H1 (cell line): ENCODE results near the gene GIGYF2. TPM values are rescaled to one million over a fixed set of nuclear protein-coding genes. Genes with fewer than 3 reads are reported as not detected.

ENCODE experiments used
- CTCF ChIA-PET: fragments of 300-600 bp; sonication (Branson Sonifier 250); formaldehyde crosslinking; loops from one replicate; lab custom pipeline; 2021; ENCODE audit not compliant: partially characterized antibody; lab: Charles Lee
- POLR2A ChIA-PET: fragments of 300-600 bp; sonication (Branson Sonifier 250); formaldehyde crosslinking; loops from one replicate; lab custom pipeline; 2021; ENCODE audit warnings: inconsistent platforms; ENCODE audit not compliant: partially characterized antibody; lab: Charles Lee
- DNase-seq, 2 experiments: peaks; one replicate each; pipeline versions ENCODE4 v3.0.0 to v3.0.0-alpha.2; 2010 to 2022; ENCODE audit warnings: low spot score in 2 of 2, low read depth in 1 of 2, mixed read lengths in 1 of 2
- FAIRE-seq: peaks from 2 replicates; lab custom pipeline; 2011; peaks lifted over from hg19 to GRCh38; lab: Jason Lieb, UNC
- H2AFZ ChIP-seq: 2 replicates; pipeline ENCODE4 v1.8.1; 2012; ENCODE audit warnings: low read length, inconsistent platforms
- H2AK5ac ChIP-seq: 2 replicates; pipeline ENCODE4 v1.6.1; 2013; ENCODE audit warnings: low read depth, low read length
- H2BK120ac ChIP-seq: replicated peaks from 2 replicates; pipeline ENCODE3; 2013; ENCODE audit warnings: low read depth, low read length, inconsistent platforms
- H2BK12ac ChIP-seq: 2 replicates; pipeline ENCODE4 v1.6.1; 2013; ENCODE audit warnings: low read depth, low read length
- H2BK15ac ChIP-seq: 2 replicates; pipeline ENCODE4 v1.6.1; 2013; ENCODE audit warnings: low read length
- H2BK20ac ChIP-seq: 2 replicates; pipeline ENCODE4 v1.6.1; 2013; ENCODE audit warnings: low read length
- H2BK5ac ChIP-seq: 2 replicates; pipeline ENCODE4 v1.6.1; 2013; ENCODE audit warnings: low read depth, low read length
- H3K14ac ChIP-seq: 2 replicates; pipeline ENCODE4 v1.6.1; 2013; ENCODE audit warnings: inconsistent platforms; ENCODE audit not compliant: insufficient read length
- H3K18ac ChIP-seq: 2 replicates; pipeline ENCODE4 v1.6.1; 2013; ENCODE audit warnings: low read length; ENCODE audit errors: extremely low read depth
- H3K23ac ChIP-seq: 2 replicates; pipeline ENCODE4 v1.6.1; 2013; ENCODE audit warnings: inconsistent platforms; ENCODE audit not compliant: insufficient read length
- H3K23me2 ChIP-seq: 2 replicates; pipeline ENCODE4 v1.6.1; 2013; ENCODE audit warnings: low read depth, low read length
- H3K27ac ChIP-seq: 2 replicates; pipeline ENCODE4 v1.6.1; 2011; ENCODE audit warnings: low read depth, low read length, inconsistent platforms
- H3K27me3 ChIP-seq, 4 experiments: replicated peaks in 1 of 4; 1 replicate in 1 of 4; 2 replicates in 3 of 4; pipeline versions ENCODE4 v1.6.1 to v1.8.1; 2011 to 2013; ENCODE audit warnings: low read length in 3 of 4, mild to moderate bottlenecking in 3 of 4, inconsistent platforms in 2 of 4, mixed read lengths in 2 of 4, moderate library complexity in 1 of 4; ENCODE audit not compliant: control insufficient read depth in 3 of 4, insufficient read depth in 3 of 4; ENCODE audit errors: extremely low read depth in 1 of 4
- H3K36me3 ChIP-seq, 4 experiments: 2 replicates each; pipeline versions ENCODE4 v1.6.1 to v1.8.1; 2011 to 2013; ENCODE audit warnings: mild to moderate bottlenecking in 4 of 4, low read length in 3 of 4, moderate library complexity in 2 of 4, control low read depth in 1 of 4, inconsistent platforms in 1 of 4; ENCODE audit not compliant: insufficient read depth in 4 of 4, control insufficient read depth in 2 of 4
- H3K4ac ChIP-seq: replicated peaks from 2 replicates; pipeline ENCODE3; 2013; ENCODE audit warnings: low read length, low read depth, mixed read lengths, inconsistent platforms; ENCODE audit not compliant: insufficient read length
- H3K4me1 ChIP-seq, 4 experiments: replicated peaks in 1 of 4; 1 replicate in 1 of 4; 2 replicates in 3 of 4; pipeline versions ENCODE4 v1.6.1 to v1.8.1; 2011 to 2013; ENCODE audit warnings: low read length in 3 of 4, inconsistent platforms in 2 of 4, mixed read lengths in 1 of 4; ENCODE audit not compliant: insufficient read depth in 4 of 4, control insufficient read depth in 3 of 4
- H3K4me2 ChIP-seq, 2 experiments: 2 replicates each; pipeline versions ENCODE4 v1.6.1 to v1.8.1; 2011 to 2013; ENCODE audit warnings: low read depth in 2 of 2, low read length in 2 of 2, control low read depth in 1 of 2, inconsistent platforms in 1 of 2, mild to moderate bottlenecking in 1 of 2; ENCODE audit not compliant: insufficient read depth in 1 of 2
- H3K4me3 ChIP-seq, 4 experiments: fragments of 200-600, 300-600 bp in 1 of 4; sonication (generic), shearing (Covaris generic), sonication (Bioruptor Twin) in 1 of 4; 2 replicates each; pipeline versions ENCODE4 v1.5.1 to v1.8.1; 2011 to 2016; ENCODE audit warnings: low read length in 4 of 4, low read depth in 3 of 4, control low read depth in 2 of 4, inconsistent platforms in 2 of 4, mild to moderate bottlenecking in 2 of 4, mixed read lengths in 1 of 4, moderate library complexity in 1 of 4; ENCODE audit not compliant: insufficient read depth in 2 of 4; ENCODE audit errors: extremely low read depth in 1 of 4
- H3K56ac ChIP-seq: replicated peaks from 2 replicates; pipeline ENCODE3; 2013; ENCODE audit warnings: low read depth, mild to moderate bottlenecking, mixed read lengths, low read length, inconsistent platforms; ENCODE audit not compliant: insufficient read length
- H3K79me1 ChIP-seq: 2 replicates; pipeline ENCODE4 v1.6.1; 2013; ENCODE audit warnings: low read depth, low read length, control low read depth
- H3K79me2 ChIP-seq, 2 experiments: 2 replicates each; pipeline versions ENCODE4 v1.6.1 to v1.8.1; 2012 to 2013; ENCODE audit warnings: low read length in 2 of 2, mild to moderate bottlenecking in 2 of 2, inconsistent platforms in 1 of 2; ENCODE audit not compliant: insufficient read depth in 2 of 2, control insufficient read depth in 1 of 2
- H3K9ac ChIP-seq, 4 experiments: replicated peaks in 1 of 4; 1 replicate in 1 of 4; 2 replicates in 3 of 4; pipeline versions ENCODE4 v1.6.1 to v1.8.1; 2011 to 2013; ENCODE audit warnings: low read depth in 3 of 4, low read length in 3 of 4, control low read depth in 2 of 4, mild to moderate bottlenecking in 2 of 4, moderate library complexity in 2 of 4, inconsistent platforms in 1 of 4; ENCODE audit errors: extremely low read depth in 1 of 4
- H3K9me3 ChIP-seq, 2 experiments: 2 replicates each; pipeline versions ENCODE4 v1.6.1 to v1.8.1; 2012 to 2013; ENCODE audit warnings: mild to moderate bottlenecking in 2 of 2, moderate library complexity in 2 of 2, control low read depth in 1 of 2, inconsistent platforms in 1 of 2, low read depth in 1 of 2, low read length in 1 of 2, mixed read lengths in 1 of 2; ENCODE audit not compliant: insufficient read depth in 2 of 2
- H4K20me1 ChIP-seq, 2 experiments: replicated peaks in 1 of 2; 2 replicates each; pipeline versions ENCODE3 to v1.8.1; 2011 to 2013; ENCODE audit warnings: inconsistent platforms in 2 of 2, low read length in 2 of 2, mild to moderate bottlenecking in 1 of 2; ENCODE audit not compliant: insufficient read depth in 2 of 2, control insufficient read depth in 1 of 2
- H4K5ac ChIP-seq: 2 replicates; pipeline ENCODE4 v1.6.1; 2013; ENCODE audit warnings: low read length, low read depth, mixed read lengths, inconsistent platforms; ENCODE audit not compliant: insufficient read length
- H4K8ac ChIP-seq: 2 replicates; pipeline ENCODE4 v1.8.0; 2013; ENCODE audit warnings: mild to moderate bottlenecking, moderate library complexity, low read length, inconsistent platforms; ENCODE audit not compliant: insufficient read depth; ENCODE audit errors: extremely low read depth
- H4K91ac ChIP-seq: replicated peaks from 2 replicates; pipeline ENCODE3; 2013; ENCODE audit warnings: low read length, mixed read lengths, inconsistent platforms; ENCODE audit not compliant: insufficient read length
- SIX5 ChIP-seq: IDR thresholded peaks from 2 replicates; pipeline ENCODE4 v1.6.1; 2011; ENCODE audit warnings: mild to moderate bottlenecking, low read depth, low read length
- WGBS, 2 experiments: shearing (Covaris generic) in 1 of 2; methylation state at CpG; one replicate each; pipeline versions ENCODE4 v1.1.6 to v1.1.7; 2013 to 2015; ENCODE audit warnings: low lambda C conversion rate in 2 of 2, mixed read lengths in 2 of 2, inconsistent platforms in 1 of 2, low coverage in 1 of 2, missing lambda C conversion rate in 1 of 2; ENCODE audit not compliant: insufficient replicate concordance in 2 of 2, insufficient coverage in 1 of 2, insufficient read length in 1 of 2; ENCODE audit errors: extremely low coverage in 1 of 2, missing lambda C conversion rate in 1 of 2; 5-methylcytosine and 5-hydroxymethylcytosine counted together
- polyA plus RNA-seq, 7 experiments: library from polyadenylated mRNA; depleted of rRNA in 3 of 7; stranded (reverse) in 5 of 7; unstranded in 2 of 7; fragments of >200 nt in 5 of 7; fragments of 200-250 nt in 2 of 7; gene quantifications; 1 replicate in 5 of 7; 2 replicates in 1 of 7; 4 replicates in 1 of 7; pipeline versions ENCODE4 v1.2.1 to v1.2.3, GENCODE V29; 2011 to 2013; ENCODE audit warnings: missing spikeins in 2 of 7, mixed read lengths in 2 of 7
- total RNA-seq: library from RNA; stranded (reverse); fragmentation: NEBNext Ultra II Directional; extraction: Animal tissue kit (Norgen Biotek cat#: 25700); gene quantifications from 2 replicates; pipeline ENCODE4 v1.2.1, GENCODE V29; 2021

GIGYF2 gene
- total and polyA plus RNA-seq, 2 of the 8 experiments (the other 6 are each of a cell fraction or from before 2014, with no cell fraction given): 22.3 to 62.0 TPM

GRCh38 chr2:232831496-232831895 lies 134.4 kb downstream of the GIGYF2 start:
- DNase-seq (no peak), FAIRE-seq (no peak)
- H3K36me3 ChIP-seq: peaks cover 4 to 48% (median 26%) of the 10 kb centered on the region in 4 experiments
- no peak overlapping the region for H3K56ac ChIP-seq
- H3K79me2 ChIP-seq: no peaks in the 10 kb centered on the region
- H3K23ac ChIP-seq: no peak overlapping the region
- ChIA-PET POLR2A (no interaction called here), CTCF (interaction anchor here (0.8 kb wide), 1 partner anchor 12 kb away, joined by 3 read pairs; no protein-coding TSS in a partner anchor)
- H4K5ac ChIP-seq: no peak overlapping the region
- no peak overlapping the region for H2AK5ac ChIP-seq
- no peak overlapping the region for H3K4ac ChIP-seq
- H3K4me1 ChIP-seq: no peaks in the 10 kb centered on the region
- H3K27ac ChIP-seq: no peak overlapping the region
- no peak overlapping the region for H2BK20ac ChIP-seq
- peaks cover 0 to 1% of the 10 kb centered on the region in 2 experiments for H4K20me1 ChIP-seq
- H2BK15ac ChIP-seq: no peak overlapping the region
- no peak overlapping the region for H3K18ac ChIP-seq
- no peak overlapping the region for H4K8ac ChIP-seq
- WGBS, 2 experiments: 85% methylated on average over 3 of the region's 3 CpGs; no CpG with 5 or more reads in 1 of the 2 experiments
- no peak overlapping the region for H2BK5ac ChIP-seq
- TF ChIP-seq SIX5: no peak
- no peak overlapping the region for H3K4me3 ChIP-seq
- H3K4me2 ChIP-seq: no peak overlapping the region
- no peak overlapping the region for H3K14ac ChIP-seq
- no peak overlapping the region for H4K91ac ChIP-seq
- no peak overlapping the region for H2BK120ac ChIP-seq
- H2AFZ ChIP-seq: no peak overlapping the region
- H3K23me2 ChIP-seq: no peaks in the 10 kb centered on the region
- H3K27me3 ChIP-seq: no peaks in the 10 kb centered on the region
- H3K9ac ChIP-seq: no peak overlapping the region
- no peaks in the 10 kb centered on the region for H3K9me3 ChIP-seq
- no peaks in the 10 kb centered on the region; the same call in 1 of the 2 replicates for H3K79me1 ChIP-seq
- H2BK12ac ChIP-seq: no peak overlapping the region
